Activated CD4-positive, alpha-beta T cell treated with anti-CD3 and anti-CD28 coated beads, Interleukin-2, Interleukin-4, amounts not matched to agents 100 ng/mL and 50 ng/mL, durations not matched to agents 16 hours and 8 hours (primary cell): ENCODE measurements around the gene TAC4.
A peak's percentile ranks its signal among the peaks of the same experiment; 100 is the strongest.

ENCODE experiments used
- DNase-seq: peaks from one replicate; pipeline ENCODE4 v3.0.0-alpha.2; 2020; ENCODE audit warnings: low spot score

TAC4 gene

DNA sequence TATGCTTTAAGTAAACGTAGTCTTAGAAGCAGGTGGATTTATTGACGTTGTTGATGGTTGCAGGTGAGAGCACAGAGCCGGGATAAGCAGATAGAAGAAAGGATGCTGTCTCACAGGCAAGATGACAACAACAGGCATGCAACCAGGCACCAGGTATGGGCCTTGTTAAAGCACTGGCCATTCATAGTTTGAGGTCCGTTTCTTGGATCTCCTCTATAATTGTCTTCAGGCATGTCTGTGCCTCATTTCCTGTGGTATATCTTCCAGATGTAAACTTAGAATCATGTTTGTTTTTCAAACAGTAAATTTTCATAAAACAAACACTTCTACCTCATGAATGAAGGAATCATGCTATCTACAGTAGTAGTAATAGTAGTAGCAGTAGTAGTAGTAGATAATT is 38.8 kb downstream of the TAC4 start:
- no peak for DNase-seq

DNA sequence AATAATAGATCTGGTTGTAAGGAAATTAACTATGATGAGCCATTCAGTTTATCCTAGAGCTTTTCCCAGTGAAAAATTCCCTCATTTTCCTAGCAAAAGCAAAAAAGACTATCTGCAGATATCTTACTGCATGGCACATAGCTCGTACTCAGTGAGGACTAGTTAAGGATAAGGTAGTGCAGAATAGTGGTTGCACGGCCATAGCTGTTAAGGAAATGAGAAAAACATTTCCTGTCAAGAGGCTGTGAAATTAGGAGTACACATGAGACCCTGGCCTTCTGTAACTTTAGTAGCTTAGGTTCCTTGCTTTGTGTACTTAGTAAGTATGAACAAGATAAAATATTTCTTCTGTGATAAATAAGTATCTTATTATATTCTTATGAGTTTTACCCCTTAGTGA is 49.1 kb downstream of the TAC4 start:
- DNase-seq = no peak

DNA sequence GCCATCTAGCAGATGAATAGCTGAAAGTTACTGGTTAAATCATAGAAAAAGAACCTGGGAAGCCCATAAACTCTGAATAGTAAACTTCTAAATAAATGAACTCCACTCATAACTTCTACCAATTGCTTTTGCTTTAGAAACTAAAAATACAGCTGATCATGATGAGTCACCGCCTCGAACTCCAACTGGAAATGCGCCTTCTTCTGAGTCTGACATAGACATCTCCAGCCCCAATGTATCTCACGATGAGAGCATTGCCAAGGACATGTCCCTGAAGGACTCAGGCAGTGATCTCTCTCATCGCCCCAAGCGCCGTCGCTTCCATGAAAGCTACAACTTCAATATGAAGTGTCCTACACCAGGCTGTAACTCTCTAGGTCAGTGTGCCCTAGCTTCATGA is 49.7 kb downstream of the TAC4 start:
- no peak for DNase-seq

DNA sequence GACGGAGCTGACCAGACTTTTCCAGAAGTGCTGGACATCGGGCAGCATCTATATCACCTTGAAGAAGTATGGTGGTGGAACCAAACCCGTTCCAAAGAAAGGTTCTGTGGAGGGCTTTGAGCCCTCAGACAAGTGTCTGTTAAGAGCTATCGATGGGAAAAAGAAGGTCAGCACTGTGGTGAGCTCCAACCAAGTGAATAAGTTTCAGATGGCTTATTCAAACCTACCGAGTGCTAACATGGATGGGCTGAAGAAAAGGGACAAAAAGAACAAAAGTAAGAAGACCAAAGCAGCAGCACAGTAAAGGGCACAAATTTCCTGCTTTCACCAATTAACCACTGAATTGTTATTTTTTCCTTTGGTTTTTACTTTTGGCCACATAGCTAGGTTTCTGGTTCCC is 52.5 kb downstream of the TAC4 start:
- no peak for DNase-seq

DNA sequence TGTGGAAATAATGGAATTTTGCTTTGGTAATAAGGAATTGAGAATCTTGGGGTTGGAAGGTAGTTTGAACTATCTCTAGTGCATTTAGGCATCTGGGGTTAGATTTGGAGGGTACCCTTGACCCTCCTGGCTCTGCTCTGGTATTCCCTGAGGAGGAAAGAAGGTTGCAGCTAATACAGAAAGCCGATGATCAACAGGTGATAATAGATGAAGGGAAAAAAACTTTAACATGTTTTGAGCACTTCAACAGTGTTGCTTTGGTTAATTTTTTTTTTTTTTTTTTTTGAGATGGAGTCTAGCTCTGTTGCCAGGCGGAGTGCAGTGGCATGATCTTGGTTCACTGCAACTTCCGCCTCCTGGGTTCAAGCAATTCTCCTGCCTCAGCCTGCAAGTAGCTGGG is 54.6 kb downstream of the TAC4 start:
- DNase-seq = no peak

DNA sequence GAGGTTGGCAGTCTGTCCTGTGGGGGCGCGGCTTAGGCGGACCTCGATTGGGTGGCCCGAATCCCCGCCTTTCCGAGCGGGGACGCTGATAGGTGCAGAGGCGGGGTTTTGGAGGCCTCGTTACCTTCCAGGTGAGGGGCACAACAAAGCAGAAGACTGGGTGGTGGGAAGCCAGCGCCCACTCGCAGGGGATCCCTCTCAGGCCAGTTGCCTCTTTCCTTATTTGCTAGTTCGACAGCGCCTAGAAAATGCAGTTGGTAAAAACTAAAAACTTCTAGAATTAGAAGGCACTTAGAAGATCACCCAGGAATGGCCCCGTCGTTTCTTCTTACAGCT is 58.7 kb downstream of the TAC4 start:
- no peak for DNase-seq

DNA sequence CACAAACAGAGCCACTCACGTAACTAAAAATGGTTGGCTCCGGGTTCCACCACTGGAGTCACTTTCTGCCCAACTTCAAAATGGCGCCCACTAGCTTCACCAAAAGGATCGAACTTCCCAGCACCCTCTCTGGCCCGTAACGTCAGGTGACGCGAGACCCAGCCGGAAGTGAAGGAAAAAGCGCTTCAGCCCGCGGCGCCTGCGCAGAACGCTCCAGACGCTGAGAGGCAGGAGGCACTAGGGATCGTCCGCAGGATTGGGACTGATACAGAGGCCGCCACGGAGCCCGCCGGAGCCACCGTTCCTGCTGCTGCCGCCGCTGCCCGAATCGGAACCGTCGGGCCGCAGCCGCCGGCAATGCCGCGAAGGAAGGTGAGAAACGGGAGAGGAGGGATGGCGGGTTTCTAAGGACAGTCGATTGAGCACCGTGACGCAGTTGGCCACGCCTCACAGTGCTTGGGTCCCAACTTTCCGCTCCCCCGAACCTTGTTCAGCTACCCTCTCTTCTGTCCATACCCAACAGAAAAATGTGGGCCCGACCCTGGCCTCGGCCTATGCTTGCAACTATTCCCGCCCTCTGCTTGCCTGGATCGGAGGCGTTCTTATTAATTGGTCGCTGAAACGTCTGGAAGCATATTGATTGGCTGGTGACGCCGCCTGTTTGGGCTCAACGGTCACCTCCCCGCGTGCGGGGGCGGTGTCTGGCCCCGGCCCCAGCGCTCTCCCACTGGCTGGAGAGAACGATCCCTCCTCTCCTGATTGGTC is 59.2 kb downstream of the TAC4 start, which contains the start of gene KAT7:
Gene KAT7, plus strand, starts transcription at position 204 of the 765 bp plus-strand sequence. Its CDS starts 154 bp downstream, at position 358.
- peak; percentile 99 for DNase-seq
